ENCODE results near the gene CMPK2. TPM values are rescaled to one million over a fixed set of nuclear protein-coding genes. Genes with fewer than 3 reads are reported as not detected.
A peak's percentile ranks its signal among the peaks of the same experiment; 100 is the strongest.

CMPK2 gene
- total and polyA plus RNA-seq, 10 of the 15 experiments (the other 5 are each of a cell fraction or from before 2014, with no cell fraction given), result 0.50 to 5.6 (median 3.2) TPM

DNA sequence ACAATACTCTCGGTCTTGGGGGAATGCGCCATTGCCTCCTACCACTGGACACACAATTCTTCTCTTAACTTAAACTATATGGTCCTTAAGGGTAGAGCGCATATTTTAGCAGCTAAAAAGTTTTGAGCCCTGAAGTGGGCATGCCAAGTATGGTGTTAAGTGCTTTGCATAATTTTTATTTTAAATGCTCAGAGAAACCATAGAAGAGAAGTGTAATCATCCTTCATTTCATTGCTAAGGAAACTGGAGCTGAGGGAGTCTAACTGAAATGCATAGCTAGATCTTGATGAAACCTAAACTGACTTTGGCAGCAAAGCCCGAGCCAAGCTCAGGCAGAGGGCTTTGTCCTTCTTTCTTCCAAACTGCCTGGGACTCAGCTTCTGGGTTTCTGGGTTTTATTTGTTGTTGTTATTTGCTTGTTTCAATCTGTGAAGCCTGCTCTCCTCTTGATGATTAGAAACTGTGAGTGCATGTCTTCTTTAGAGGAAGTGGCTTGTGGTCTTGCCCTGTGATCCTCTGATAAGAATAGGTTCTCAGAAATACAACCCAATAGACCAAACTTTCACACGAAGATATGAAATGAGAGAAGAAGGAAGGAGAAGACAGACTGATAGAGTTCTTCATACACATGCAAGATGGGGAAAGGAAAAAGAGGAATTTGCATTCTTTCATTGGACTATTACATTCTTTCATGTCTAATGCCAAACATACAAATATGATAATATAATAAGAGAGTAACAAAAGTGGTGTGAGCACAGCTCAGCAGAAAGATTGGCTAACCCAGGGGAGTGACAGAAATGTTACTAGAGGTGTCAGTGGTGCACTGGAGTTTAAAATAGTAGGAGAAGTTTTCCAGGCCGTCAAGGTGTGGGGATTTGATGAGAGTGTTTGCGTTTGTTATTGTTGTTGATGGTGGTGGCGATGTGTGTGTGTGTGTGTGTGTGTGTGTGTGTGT, 44.0 kb upstream of the CMPK2 start:
- WGBS (ENCODE audit: insufficient coverage, insufficient replicate concordance, low lambda C conversion rate, missing lambda C conversion rate), result 48% methylated on average over 8 of the region's 8 CpGs
- BruUV-seq (replicated peaks), result no TSS peak
- DNase-seq (ENCODE audit: low read depth, low spot score), result peak; percentile 87
- no peak for TF ChIP-seq TCF7 (IDR thresholded peaks at IDR 0.05; ENCODE audit: borderline replicate concordance)
- TF ChIP-seq BCLAF1 (IDR thresholded peaks at IDR 0.05), result no peak
- TF ChIP-seq CREB1 (IDR thresholded peaks at IDR 0.05; ENCODE audit: low read depth), result 0 out of 2 replicates have a peak, but pooled peaks have one; percentile 43
- peak; percentile 40 to 67; a peak in 2 of 4 replicates for TF ChIP-seq BHLHE40 (IDR thresholded peaks at IDR 0.05; ENCODE audit: borderline replicate concordance in 1 of 2, low read depth in 2 of 2, low read length in 1 of 2)
- TF ChIP-seq TBL1XR1 (IDR thresholded peaks at IDR 0.05; ENCODE audit: low read depth, low read length), result peak; percentile 72; the same call in 1 of the 2 replicates
- TF ChIP-seq MXI1 (IDR thresholded peaks at IDR 0.05; ENCODE audit: low read depth, low read length), result 0 out of 2 replicates have a peak, but pooled peaks have one; percentile 38
- TF ChIP-seq ZNF274 (IDR thresholded peaks at IDR 0.05; ENCODE audit: insufficient read depth, insufficient read length), result no peak
- 0 out of 2 replicates have a peak, but pooled peaks have one; percentile 23 for TF ChIP-seq TCF12 (IDR thresholded peaks at IDR 0.05; ENCODE audit: low read depth, low read length)
- TF ChIP-seq IRF4 (IDR thresholded peaks at IDR 0.05; ENCODE audit: low read depth, low read length), result 0 out of 2 replicates have a peak, but pooled peaks have one; percentile 7
- TF ChIP-seq POU2F2 (IDR thresholded peaks at IDR 0.05; ENCODE audit: borderline replicate concordance, low read depth, low read length), result peak; percentile 13; the same call in 1 of the 3 replicates
- TF ChIP-seq ZNF217 (IDR thresholded peaks at IDR 0.05), result 0 out of 2 replicates have a peak, but pooled peaks have one; percentile 65
- no peak for TF ChIP-seq WRNIP1 (IDR thresholded peaks at IDR 0.05; ENCODE audit: borderline replicate concordance, low read depth, low read length)
- 0 out of 2 replicates have a peak, but pooled peaks have one; percentile 57 for TF ChIP-seq RCOR1 (conservative IDR thresholded peaks at IDR 0.05; ENCODE audit: low read depth, low read length)
- TF ChIP-seq PML (IDR thresholded peaks at IDR 0.05; ENCODE audit: low read length), result 0 out of 2 replicates have a peak, but pooled peaks have one; percentile 67
- TF ChIP-seq, protein P1, sequence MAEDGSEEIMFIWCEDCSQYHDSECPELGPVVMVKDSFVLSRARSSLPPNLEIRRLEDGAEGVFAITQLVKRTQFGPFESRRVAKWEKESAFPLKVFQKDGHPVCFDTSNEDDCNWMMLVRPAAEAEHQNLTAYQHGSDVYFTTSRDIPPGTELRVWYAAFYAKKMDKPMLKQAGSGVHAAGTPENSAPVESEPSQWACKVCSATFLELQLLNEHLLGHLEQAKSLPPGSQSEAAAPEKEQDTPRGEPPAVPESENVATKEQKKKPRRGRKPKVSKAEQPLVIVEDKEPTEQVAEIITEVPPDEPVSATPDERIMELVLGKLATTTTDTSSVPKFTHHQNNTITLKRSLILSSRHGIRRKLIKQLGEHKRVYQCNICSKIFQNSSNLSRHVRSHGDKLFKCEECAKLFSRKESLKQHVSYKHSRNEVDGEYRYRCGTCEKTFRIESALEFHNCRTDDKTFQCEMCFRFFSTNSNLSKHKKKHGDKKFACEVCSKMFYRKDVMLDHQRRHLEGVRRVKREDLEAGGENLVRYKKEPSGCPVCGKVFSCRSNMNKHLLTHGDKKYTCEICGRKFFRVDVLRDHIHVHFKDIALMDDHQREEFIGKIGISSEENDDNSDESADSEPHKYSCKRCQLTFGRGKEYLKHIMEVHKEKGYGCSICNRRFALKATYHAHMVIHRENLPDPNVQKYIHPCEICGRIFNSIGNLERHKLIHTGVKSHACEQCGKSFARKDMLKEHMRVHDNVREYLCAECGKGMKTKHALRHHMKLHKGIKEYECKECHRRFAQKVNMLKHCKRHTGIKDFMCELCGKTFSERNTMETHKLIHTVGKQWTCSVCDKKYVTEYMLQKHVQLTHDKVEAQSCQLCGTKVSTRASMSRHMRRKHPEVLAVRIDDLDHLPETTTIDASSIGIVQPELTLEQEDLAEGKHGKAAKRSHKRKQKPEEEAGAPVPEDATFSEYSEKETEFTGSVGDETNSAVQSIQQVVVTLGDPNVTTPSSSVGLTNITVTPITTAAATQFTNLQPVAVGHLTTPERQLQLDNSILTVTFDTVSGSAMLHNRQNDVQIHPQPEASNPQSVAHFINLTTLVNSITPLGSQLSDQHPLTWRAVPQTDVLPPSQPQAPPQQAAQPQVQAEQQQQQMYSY (CRISPR knock-in tag; IDR thresholded peaks at IDR 0.05), result no peak
- peak; percentile 92 for TF ChIP-seq MTA2 (IDR thresholded peaks at IDR 0.05; ENCODE audit: low read depth)

More for the DNA sequence above, 44.0 kb upstream of the CMPK2 start:
- H4K20me1 ChIP-seq (ENCODE audit: control insufficient read depth, insufficient read depth), result no peaks in the 10 kb centered on the region
- no peaks in the 10 kb centered on the region for H3K27me3 ChIP-seq (replicated peaks in 1 of 2; ENCODE audit: control insufficient read depth in 2 of 2, insufficient read depth in 2 of 2, low read length in 1 of 2)
- SMC1A ChIA-PET (ENCODE audit: uncharacterized antibody, unreplicated experiment), result interaction anchor here (0.7 to 5.8 kb wide), 17 partner anchors 9 to 564 kb away, joined by 3 to 53 read pairs (median 5); partner anchors contain the start of gene RSAD2
- in situ Hi-C loops (cut with MboI), result no loop called here
- intact Hi-C loops (cut with micrococcal nuclease; ENCODE audit: unreplicated experiment), result loop anchor here (2.0 kb wide), 1 partner anchor 83 kb away; no protein-coding TSS in a partner anchor
- ATAC-seq (peak; percentile 97), FAIRE-seq (peak; percentile 89)
- RAD21 ChIA-PET (ENCODE audit: unreplicated experiment), result interaction anchor here (1.0 to 5.0 kb wide), 7 partner anchors 10 to 1609 kb away, joined by 3 to 35 read pairs (median 11); no protein-coding TSS in a partner anchor
- H3K79me2 ChIP-seq (ENCODE audit: control insufficient read depth, insufficient read depth, low read length), result no peaks in the 10 kb centered on the region
- POLR2A ChIA-PET, result interaction anchor here (1.1 to 2.1 kb wide), 5 partner anchors 9 to 134 kb away, joined by 3 to 11 read pairs (median 4); no protein-coding TSS in a partner anchor
- peak overlapping the region; percentile 90 for H3K27ac ChIP-seq (ENCODE audit: control insufficient read depth, insufficient read depth)
- CTCF ChIA-PET, result interaction anchor here (0.5 to 6.3 kb wide), 18 partner anchors 7 to 149 kb away, joined by 3 to 37 read pairs (median 5); partner anchors contain the start of genes CMPK2 and RNF144A
- peak overlapping the region; percentile 76 for H2AFZ ChIP-seq (ENCODE audit: control insufficient read depth, low read depth, low read length)
- no peak overlapping the region; the same call in 1 of the 2 replicates for H3K4me3 ChIP-seq
- peak overlapping the region; percentile 94 for H3K4me2 ChIP-seq (ENCODE audit: control insufficient read depth, insufficient read depth)
- H3K4me1 ChIP-seq (ENCODE audit: control insufficient read depth, insufficient read depth, low read length), result peaks cover 30% of the 10 kb centered on the region
- H3K9ac ChIP-seq (ENCODE audit: control insufficient read depth, insufficient read depth, low read length), result peak overlapping the region; percentile 54
- peaks cover 5% of the 10 kb centered on the region; the same call in 2 of the 3 replicates for H3K9me3 ChIP-seq (replicated peaks; ENCODE audit: control insufficient read depth, insufficient read depth, low read length)
- no peaks in the 10 kb centered on the region for H3K36me3 ChIP-seq (ENCODE audit: control insufficient read depth in 2 of 2, insufficient read depth in 2 of 2, low read length in 1 of 2)

Measured in GM12878 (cell line).